MM.1S (cell line): ENCODE measurements around the gene MPO.
A peak's percentile ranks its signal among the peaks of the same experiment; 100 is the strongest.

Source experiments
- DNase-seq: peaks from one replicate; pipeline ENCODE4 v3.0.0-alpha.2; 2015
- H2AFZ ChIP-seq: fragments of 300-600 bp; sonication (generic); 2 replicates; pipeline ENCODE4 v1.6.0; 2016; ENCODE audit warnings: antibody characterized with exemption, low read length
- H3F3A ChIP-seq: fragments of 300-600 bp; sonication (generic); 2 replicates; pipeline ENCODE4 v1.6.1; 2016; ENCODE audit warnings: mild to moderate bottlenecking, antibody characterized with exemption, low read length, moderate library complexity, mixed read lengths; ENCODE audit not compliant: insufficient read depth
- H3K27ac ChIP-seq: fragments of 300-600 bp; sonication (generic); 2 replicates; pipeline ENCODE4 v1.5.1; 2016; ENCODE audit warnings: mild to moderate bottlenecking, low read length
- H3K27me3 ChIP-seq: fragments of 300-600 bp; sonication (generic); replicated peaks from 2 replicates; pipeline ENCODE4 v1.6.0; 2016; ENCODE audit warnings: low read length; ENCODE audit not compliant: insufficient read depth
- H3K36me3 ChIP-seq: fragments of 300-600 bp; sonication (generic); replicated peaks from 2 replicates; pipeline ENCODE4 v1.6.1; 2016; ENCODE audit warnings: mild to moderate bottlenecking, low read length, mixed read lengths; ENCODE audit not compliant: insufficient read depth
- H3K4me1 ChIP-seq: fragments of 300-600 bp; sonication (generic); 2 replicates; pipeline ENCODE4 v1.6.1; 2016; ENCODE audit warnings: low read length, mixed read lengths
- H3K4me2 ChIP-seq: fragments of 300-600 bp; sonication (generic); 2 replicates; pipeline ENCODE4 v1.6.0; 2016; ENCODE audit warnings: low read depth, low read length
- H3K4me3 ChIP-seq: fragments of 300-600 bp; sonication (generic); 2 replicates; pipeline ENCODE4 v1.5.1; 2016; ENCODE audit warnings: low read length, mixed read lengths
- H3K79me2 ChIP-seq: fragments of 300-600 bp; sonication (generic); 2 replicates; pipeline ENCODE4 v1.6.1; 2016; ENCODE audit warnings: mixed run types, low read length, mixed read lengths
- H3K9ac ChIP-seq: fragments of 300-600 bp; sonication (generic); 2 replicates; pipeline ENCODE4 v1.6.1; 2016; ENCODE audit warnings: low read length, mixed read lengths
- H3K9me2 ChIP-seq: fragments of 300-600 bp; sonication (generic); replicated peaks from 2 replicates; pipeline ENCODE4 v1.6.1; 2016; ENCODE audit warnings: mild to moderate bottlenecking, low read length, mixed read lengths; ENCODE audit not compliant: insufficient read depth
- H3K9me3 ChIP-seq: fragments of 300-600 bp; sonication (generic); replicated peaks from 2 replicates; pipeline ENCODE4 v1.6.1; 2016; ENCODE audit warnings: mild to moderate bottlenecking, low read length, mixed read lengths; ENCODE audit not compliant: insufficient read depth
- H4K20me1 ChIP-seq: fragments of 300-600 bp; sonication (generic); 2 replicates; pipeline ENCODE4 v1.6.1; 2016; ENCODE audit warnings: mild to moderate bottlenecking, low read length, moderate library complexity, mixed read lengths; ENCODE audit not compliant: insufficient read depth
- EZH2 ChIP-seq: fragments of 300-600 bp; sonication (generic); optimal IDR thresholded peaks from 2 replicates; pipeline ENCODE3; 2017; ENCODE audit warnings: low read depth, mild to moderate bottlenecking, antibody characterized with exemption, low read length, mixed read lengths
- EZH2phosphoT487 ChIP-seq: fragments of 300-600 bp; sonication (generic); IDR thresholded peaks from 2 replicates; pipeline ENCODE4 v1.6.1; 2018; ENCODE audit warnings: antibody characterized with exemption, low read length
- TF ChIP-seq, protein P1 (sequence below): fragments of 300-600 bp; sonication (generic); IDR thresholded peaks from 2 replicates; pipeline ENCODE4 v1.5.1; 2016; ENCODE audit warnings: antibody characterized with exemption, low read length, mixed read lengths

The MPO gene

DNA sequence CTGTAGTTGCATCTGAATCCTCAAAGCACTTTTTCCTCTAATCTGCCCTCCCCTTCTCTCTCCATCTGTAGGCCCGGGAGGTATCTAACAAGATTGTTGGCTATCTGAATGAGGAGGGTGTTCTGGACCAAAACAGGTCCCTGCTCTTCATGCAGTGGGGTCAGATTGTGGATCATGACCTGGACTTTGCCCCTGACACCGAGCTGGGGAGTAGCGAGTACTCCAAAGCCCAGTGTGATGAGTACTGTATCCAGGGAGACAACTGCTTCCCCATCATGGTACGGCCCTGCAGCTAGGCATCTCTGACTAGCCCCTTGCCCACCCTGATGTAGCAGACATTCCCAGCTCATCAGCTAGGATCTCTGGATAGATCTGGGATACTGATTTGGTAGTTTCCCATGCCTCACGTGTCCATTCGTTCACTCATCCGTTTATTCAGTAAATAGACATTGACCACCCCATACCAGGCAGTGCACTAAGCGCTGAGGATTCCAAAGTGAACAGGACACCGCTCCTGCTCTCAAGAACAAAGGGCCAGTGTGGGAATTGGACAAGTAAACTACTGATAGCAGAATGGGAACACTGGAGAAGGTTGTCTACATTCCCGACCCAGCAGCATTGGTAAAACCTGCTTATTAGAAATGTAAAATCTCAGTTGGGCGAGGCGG, 30.3 kb downstream of the MPO start:
- TF ChIP-seq EZH2phosphoT487 (no peak), EZH2 (no peak)
- TF ChIP-seq, protein P1, sequence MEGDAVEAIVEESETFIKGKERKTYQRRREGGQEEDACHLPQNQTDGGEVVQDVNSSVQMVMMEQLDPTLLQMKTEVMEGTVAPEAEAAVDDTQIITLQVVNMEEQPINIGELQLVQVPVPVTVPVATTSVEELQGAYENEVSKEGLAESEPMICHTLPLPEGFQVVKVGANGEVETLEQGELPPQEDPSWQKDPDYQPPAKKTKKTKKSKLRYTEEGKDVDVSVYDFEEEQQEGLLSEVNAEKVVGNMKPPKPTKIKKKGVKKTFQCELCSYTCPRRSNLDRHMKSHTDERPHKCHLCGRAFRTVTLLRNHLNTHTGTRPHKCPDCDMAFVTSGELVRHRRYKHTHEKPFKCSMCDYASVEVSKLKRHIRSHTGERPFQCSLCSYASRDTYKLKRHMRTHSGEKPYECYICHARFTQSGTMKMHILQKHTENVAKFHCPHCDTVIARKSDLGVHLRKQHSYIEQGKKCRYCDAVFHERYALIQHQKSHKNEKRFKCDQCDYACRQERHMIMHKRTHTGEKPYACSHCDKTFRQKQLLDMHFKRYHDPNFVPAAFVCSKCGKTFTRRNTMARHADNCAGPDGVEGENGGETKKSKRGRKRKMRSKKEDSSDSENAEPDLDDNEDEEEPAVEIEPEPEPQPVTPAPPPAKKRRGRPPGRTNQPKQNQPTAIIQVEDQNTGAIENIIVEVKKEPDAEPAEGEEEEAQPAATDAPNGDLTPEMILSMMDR: no peak
- Histone ChIP-seq H3K27ac (no peak overlapping the region), H3K27me3 (peaks cover 84% of the 10 kb centered on the region), H4K20me1 (no peaks in the 10 kb centered on the region), H3K36me3 (no peaks in the 10 kb centered on the region), H3K9ac (no peak overlapping the region), H3K9me2 (no peaks in the 10 kb centered on the region), H3K79me2 (no peaks in the 10 kb centered on the region), H3F3A (no peaks in the 10 kb centered on the region), H2AFZ (peak overlapping the region; percentile 90; the same call in 1 of the 2 replicates), H3K9me3 (no peaks in the 10 kb centered on the region), H3K4me1 (peaks cover 5% of the 10 kb centered on the region), H3K4me3 (no peak overlapping the region), H3K4me2 (no peak overlapping the region)
- no peak for DNase-seq

DNA sequence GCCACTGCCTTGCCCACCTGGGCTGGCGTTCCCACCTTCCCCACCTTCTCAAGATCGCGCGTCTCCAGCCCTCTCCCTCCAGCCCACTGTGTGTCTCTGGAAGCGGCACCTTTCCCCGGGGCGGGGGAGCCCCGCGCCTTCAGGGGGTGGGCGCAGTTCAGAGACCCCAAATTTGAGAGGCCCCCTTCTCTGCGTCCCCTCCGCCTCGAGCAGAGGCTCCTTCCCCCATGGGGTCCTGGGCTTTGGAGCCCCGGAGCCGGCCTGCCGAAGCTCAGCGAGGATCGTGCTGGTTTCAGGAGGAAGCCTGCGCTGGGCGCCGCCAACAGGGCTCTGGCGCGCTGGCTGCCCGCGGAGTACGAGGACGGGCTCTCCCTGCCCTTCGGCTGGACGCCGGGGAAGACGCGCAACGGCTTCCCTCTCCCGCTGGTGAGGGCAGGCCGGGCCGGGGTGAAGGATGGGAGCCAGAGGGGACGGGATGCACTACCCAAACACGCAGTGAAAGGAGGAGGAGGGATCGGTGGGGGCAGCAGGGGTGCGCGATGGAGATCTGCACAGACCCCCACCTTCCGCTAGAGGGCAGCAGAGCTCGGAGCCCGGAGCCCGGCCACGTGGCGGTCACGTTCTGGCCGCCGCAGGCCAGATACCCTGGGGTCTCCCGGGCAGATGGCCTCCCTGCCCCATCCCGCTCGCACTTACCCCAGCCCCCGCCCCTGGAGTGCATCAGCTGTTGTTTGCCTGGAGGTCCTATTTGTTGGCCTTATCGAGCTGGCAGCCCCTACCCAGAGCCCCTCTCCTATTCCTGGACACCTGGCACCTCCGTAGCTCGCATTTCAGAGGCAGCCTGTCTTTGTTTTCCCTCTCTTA, 31.2 kb downstream of the MPO start:
- Histone ChIP-seq H3K27me3 (peaks cover 88% of the 10 kb centered on the region), H3K9me3 (no peaks in the 10 kb centered on the region), H3K79me2 (no peaks in the 10 kb centered on the region), H3K36me3 (no peaks in the 10 kb centered on the region), H3K4me3 (peak overlapping the region; percentile 58), H2AFZ (peak overlapping the region; percentile 90), H3K27ac (no peak overlapping the region), H4K20me1 (no peaks in the 10 kb centered on the region), H3K4me2 (peak overlapping the region; percentile 100), H3K4me1 (peaks cover 5% of the 10 kb centered on the region), H3K9me2 (no peaks in the 10 kb centered on the region), H3K9ac (peak overlapping the region; percentile 26; the same call in 1 of the 2 replicates), H3F3A (no peaks in the 10 kb centered on the region)
- peak; percentile 42 for DNase-seq
- TF ChIP-seq, protein P1: peak; percentile 82
- TF ChIP-seq EZH2 (no peak), EZH2phosphoT487 (no peak)

DNA sequence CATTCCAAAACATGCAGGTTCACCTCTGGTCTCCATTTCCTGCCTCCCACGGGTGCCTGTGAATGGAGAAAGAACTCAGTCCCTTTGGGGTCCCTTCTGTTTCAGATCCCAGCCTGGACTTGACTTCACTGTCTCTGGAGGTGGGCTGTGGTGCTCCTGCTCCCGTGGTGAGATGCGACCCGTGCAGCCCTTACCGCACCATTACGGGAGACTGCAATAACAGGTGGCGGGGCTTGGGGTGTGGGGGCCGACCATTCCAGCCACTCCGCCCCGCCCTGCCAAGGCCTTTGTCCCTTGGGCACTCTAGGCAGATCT, 31.8 kb downstream of the MPO start:
- no peak for DNase-seq
- no peak overlapping the region for H2AFZ ChIP-seq
- H3K27ac ChIP-seq: no peak overlapping the region
- H3K27me3 ChIP-seq: peaks cover 90% of the 10 kb centered on the region
- H3K9ac ChIP-seq: no peak overlapping the region
- H3K4me1 ChIP-seq: peaks cover 5% of the 10 kb centered on the region
- no peaks in the 10 kb centered on the region for H3F3A ChIP-seq
- no peak overlapping the region for H3K4me3 ChIP-seq
- no peaks in the 10 kb centered on the region for H3K9me3 ChIP-seq
- H4K20me1 ChIP-seq: no peaks in the 10 kb centered on the region
- TF ChIP-seq EZH2phosphoT487: no peak
- TF ChIP-seq, protein P1: no peak
- no peak for TF ChIP-seq EZH2
- H3K36me3 ChIP-seq: no peaks in the 10 kb centered on the region
- no peak overlapping the region; the same call in 1 of the 2 replicates for H3K4me2 ChIP-seq
- H3K79me2 ChIP-seq: no peaks in the 10 kb centered on the region
- H3K9me2 ChIP-seq: no peaks in the 10 kb centered on the region
